Bone marrow (tissue), 2 donors: ENCODE results near the gene PLCG2.

ENCODE experiments used
- DNase-seq, 2 donors: peaks; one replicate each; lab custom pipeline; 2025; lab: John Stamatoyannopoulos, UW

The PLCG2 gene

GRCh38 chr16:81816351-81816750 is 37.3 kb downstream of the PLCG2 start:
- no peak for DNase-seq

GRCh38 chr16:81816793-81817210 is 37.7 kb downstream of the PLCG2 start:
- no peak for DNase-seq

- no peak for DNase-seq
Observed at GRCh38 chr16:81817296-81817695, 38.2 kb downstream of the PLCG2 start.

- DNase-seq: peak in 1 of 2 donors; percentile 19
Observed at GRCh38 chr16:81817789-81818567, 38.9 kb downstream of the PLCG2 start.

- DNase-seq: no peak
Observed at GRCh38 chr16:81818568-81818896, 39.4 kb downstream of the PLCG2 start.

- no peak for DNase-seq
Observed at GRCh38 chr16:81818905-81819304, 39.8 kb downstream of the PLCG2 start.

GRCh38 chr16:81821436-81822128 is 42.5 kb downstream of the PLCG2 start:
- DNase-seq: no peak

GRCh38 chr16:81823111-81823510 is 44.0 kb downstream of the PLCG2 start:
- DNase-seq: peak; percentile 39 to 70

GRCh38 chr16:81823734-81824133 is 44.6 kb downstream of the PLCG2 start:
- no peak for DNase-seq

- no peak for DNase-seq
Observed at GRCh38 chr16:81826523-81826922, 47.4 kb downstream of the PLCG2 start.

- no peak for DNase-seq
Observed at GRCh38 chr16:81830845-81831540, 51.9 kb downstream of the PLCG2 start.

GRCh38 chr16:81831722-81832126 is 52.6 kb downstream of the PLCG2 start:
- DNase-seq: peak; percentile 71 to 86

GRCh38 chr16:81832801-81833547 is 53.9 kb downstream of the PLCG2 start:
- no peak for DNase-seq

- no peak for DNase-seq
Observed at GRCh38 chr16:81833751-81834150, 54.7 kb downstream of the PLCG2 start.

GRCh38 chr16:81834868-81835267 is 55.8 kb downstream of the PLCG2 start:
- no peak for DNase-seq

- no peak for DNase-seq
Observed at GRCh38 chr16:81836279-81837054, 57.4 kb downstream of the PLCG2 start.

- no peak for DNase-seq
Observed at GRCh38 chr16:81837312-81837751, 58.2 kb downstream of the PLCG2 start.

- DNase-seq: peak in 1 of 2 donors; percentile 6
Observed at GRCh38 chr16:81838794-81839193, 59.7 kb downstream of the PLCG2 start.

GRCh38 chr16:81841722-81842121 is 62.6 kb downstream of the PLCG2 start:
- no peak for DNase-seq

GRCh38 chr16:81842564-81843242 is 63.6 kb downstream of the PLCG2 start:
- peak in 1 of 2 donors; percentile 4 for DNase-seq

GRCh38 chr16:81843243-81843582 is 64.1 kb downstream of the PLCG2 start:
- DNase-seq: no peak
